HuH-7.5 (cell line): ENCODE data around the gene CNOT10.
"Not testable (repeated sequence)": the region's sequence is repeated elsewhere in the genome, so short reads cannot be mapped to it uniquely, and the experiment has no call there.

Experiments
- DNase-seq: peaks from one replicate; pipeline ENCODE4 v3.0.0; 2011; ENCODE audit warnings: low spot score

CNOT10 gene

GRCh38 chr3:32696523-32696922 is 11.5 kb downstream of the CNOT10 start:
- no peak for DNase-seq

- no peak for DNase-seq
Observed at GRCh38 chr3:32698506-32698905, 13.5 kb downstream of the CNOT10 start.

DNA sequence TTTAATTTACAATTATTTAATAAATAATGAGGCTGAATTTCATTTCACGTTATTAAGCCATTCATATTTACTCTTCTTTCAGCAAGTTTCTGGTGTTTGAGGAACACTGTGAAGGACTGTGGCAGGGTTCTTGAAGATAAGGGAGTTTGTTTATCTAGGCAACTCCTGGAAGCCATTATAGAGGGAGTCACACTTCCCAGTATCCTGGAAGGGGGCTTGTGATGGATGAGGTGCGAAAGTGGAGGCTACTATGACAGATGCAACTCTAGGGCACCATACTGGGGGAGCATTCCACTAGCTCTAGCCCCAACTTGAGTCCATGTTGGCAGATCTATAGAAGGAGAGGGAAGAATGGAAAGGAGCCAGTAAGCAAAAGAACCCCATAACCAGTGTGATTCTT is 14.4 kb downstream of the CNOT10 start:
- DNase-seq, result no peak

DNA sequence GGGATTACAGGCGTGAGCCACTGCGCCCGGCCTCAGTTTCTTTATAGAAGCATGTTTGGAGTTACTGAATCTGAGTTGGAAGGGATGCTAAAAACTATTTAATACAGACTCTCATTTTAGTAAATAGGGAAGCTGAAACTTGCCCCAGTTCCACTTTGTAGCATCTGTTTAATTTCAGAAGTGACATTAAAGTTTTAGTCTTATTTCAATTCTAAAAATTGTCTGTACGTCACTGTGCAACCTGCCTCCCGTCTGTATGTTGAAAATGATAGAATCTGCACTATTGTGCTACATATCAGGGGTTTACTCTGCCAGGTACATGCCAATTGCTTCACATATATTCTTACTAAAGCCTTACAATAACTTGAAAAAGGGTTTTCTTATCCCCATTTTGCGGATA is 15.3 kb downstream of the CNOT10 start:
- no peak for DNase-seq

GRCh38 chr3:32703491-32703972 is 18.5 kb downstream of the CNOT10 start:
- DNase-seq, result peak; percentile 56

DNA sequence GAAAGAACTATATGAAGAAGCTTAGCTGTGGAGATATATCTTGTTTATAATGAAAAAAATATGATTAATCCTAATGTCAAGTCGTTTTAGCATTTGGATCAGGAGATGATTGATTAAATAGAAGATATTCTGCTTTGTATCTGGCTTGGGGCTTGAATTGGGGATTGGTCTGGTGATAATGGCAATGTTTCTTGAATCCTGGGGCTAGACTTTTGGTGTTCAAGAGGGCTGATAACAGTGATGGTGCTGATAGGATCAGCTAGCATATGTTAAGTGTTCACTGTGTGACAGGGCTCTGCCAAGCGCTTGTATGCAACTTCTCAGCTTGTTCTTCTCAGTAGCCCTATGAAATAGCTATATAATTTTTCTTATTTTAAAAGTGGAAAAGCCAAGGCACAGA is 20.2 kb downstream of the CNOT10 start:
- DNase-seq, result no peak

GRCh38 chr3:32706348-32707025 is 21.5 kb downstream of the CNOT10 start:
- DNase-seq, result no peak

GRCh38 chr3:32707026-32707370 is 22.0 kb downstream of the CNOT10 start:
- DNase-seq, result no peak

DNA sequence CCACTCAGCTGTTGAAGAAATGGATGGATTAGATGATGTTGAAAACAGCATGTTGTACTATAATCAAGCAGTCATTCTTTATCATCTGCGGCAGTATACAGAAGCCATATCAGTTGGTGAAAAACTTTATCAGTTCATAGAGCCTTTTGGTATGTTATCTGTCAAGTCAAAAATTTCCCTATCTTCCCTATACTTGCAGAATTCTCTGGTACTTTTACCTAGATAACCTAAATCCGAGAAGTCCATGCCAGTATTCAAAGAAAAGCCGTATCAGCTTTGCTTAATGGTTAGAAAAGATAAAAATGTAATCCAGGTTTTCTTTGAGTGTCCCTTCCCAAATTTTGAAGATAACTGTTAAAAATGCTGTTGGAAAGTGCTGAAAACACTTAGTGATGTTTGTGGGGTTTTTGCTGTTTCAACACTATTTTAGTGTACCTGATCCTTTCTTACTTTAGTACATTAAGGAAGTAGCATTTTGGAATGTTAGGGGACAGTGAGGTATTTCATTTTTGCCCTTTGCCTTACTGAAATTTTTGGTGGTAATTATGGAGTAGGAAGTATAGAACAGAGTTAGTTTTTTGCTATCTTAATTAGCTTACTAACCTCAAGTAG is 23.8 kb downstream of the CNOT10 start:
- no peak for DNase-seq

- no peak for DNase-seq
Observed at GRCh38 chr3:32709346-32709745, 24.4 kb downstream of the CNOT10 start.

DNA sequence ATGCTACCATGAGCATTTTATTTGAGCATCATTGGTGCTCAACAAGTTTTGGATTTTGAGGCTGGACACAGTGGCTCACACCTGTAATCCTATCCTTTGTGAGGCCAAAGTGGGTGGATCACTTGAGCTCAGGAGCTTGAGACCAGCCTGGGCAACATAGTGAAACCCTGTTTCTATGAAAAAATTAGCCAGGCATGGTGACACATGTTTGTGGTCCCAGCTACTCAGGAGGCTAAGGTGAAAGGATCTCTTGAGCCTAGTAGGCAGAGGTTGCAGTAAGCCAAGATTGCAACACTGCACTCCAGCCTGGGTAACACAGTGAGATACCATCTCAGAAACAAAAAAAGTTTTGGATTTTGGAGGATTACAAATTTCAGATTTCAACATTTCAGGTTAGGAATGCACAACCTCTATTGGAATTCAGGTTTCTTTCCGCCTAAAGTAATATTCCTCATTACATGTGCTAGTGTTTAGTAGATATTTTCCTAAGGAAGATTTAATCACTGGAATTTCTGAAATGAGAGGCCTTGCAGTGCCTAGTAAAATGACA is 27.6 kb downstream of the CNOT10 start:
- DNase-seq, result no peak

- DNase-seq, result no peak
Observed at GRCh38 chr3:32713181-32713580, 28.2 kb downstream of the CNOT10 start.

DNA sequence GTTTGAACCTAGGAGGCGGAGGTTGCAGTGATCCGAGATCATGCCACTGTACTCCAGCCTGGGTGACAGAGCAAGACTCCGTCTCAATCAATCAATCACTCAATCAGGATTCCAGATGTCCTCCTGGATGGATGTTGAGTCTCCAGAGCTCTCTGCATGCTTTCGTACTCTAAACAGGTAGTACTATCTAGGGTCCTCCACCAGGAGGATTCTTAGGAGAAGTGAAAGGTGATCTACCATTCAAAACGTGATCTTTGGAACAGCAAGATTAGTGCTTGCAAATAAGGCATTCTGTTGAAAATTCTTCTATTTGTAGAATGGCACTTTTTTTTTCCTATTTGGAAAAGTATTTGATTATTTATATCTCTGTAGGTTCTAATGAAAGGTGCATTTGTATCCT is 34.3 kb downstream of the CNOT10 start:
- DNase-seq, result no peak

- DNase-seq, result no peak
Observed at GRCh38 chr3:32719931-32720330, 34.9 kb downstream of the CNOT10 start.

DNA sequence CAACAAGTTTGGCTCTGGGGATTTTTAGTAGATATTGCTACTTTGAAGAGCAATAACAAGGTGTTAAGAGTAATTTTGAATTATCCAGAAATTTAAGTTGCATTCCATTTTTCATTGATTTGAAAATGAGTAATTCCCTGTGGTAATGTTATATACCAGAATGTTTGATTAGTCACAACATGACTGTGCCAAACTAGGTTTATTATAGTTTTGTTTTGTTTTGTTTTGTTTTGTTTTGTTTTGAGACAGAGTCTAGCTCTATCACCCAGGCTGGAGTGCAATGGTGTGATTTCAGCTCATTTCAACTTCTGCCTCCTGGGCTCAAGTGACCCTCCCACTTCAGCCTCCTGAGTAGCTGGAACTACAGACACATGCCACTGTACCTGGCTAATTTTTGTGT is 40.7 kb downstream of the CNOT10 start:
- DNase-seq, result no peak

GRCh38 chr3:32733631-32734229 is 48.7 kb downstream of the CNOT10 start:
- peak; percentile 37 for DNase-seq

GRCh38 chr3:32734756-32735155 is 49.8 kb downstream of the CNOT10 start:
- no peak for DNase-seq

GRCh38 chr3:32743470-32743869 is 58.5 kb downstream of the CNOT10 start:
- DNase-seq, result not testable (repeated sequence)

DNA sequence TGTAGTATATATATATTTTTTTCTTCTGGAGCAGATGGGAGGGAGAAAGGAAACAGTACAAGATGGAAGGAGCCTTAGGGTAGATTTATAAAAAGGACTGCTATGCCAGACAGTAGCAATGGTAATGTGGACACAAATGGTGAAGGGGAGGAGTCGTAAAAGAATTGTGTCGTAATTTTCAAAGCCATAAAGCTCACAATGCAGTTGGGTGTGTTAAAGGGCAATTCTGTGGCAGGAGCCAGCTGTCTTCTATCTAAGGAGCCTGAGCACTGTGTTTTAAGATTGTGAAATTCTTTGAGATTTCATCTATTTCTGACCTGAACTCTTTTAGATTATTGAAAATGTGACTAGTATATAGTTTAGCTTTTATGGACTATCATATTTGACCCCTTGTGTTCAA is 58.9 kb downstream of the CNOT10 start:
- DNase-seq, result peak; percentile 64

DNA sequence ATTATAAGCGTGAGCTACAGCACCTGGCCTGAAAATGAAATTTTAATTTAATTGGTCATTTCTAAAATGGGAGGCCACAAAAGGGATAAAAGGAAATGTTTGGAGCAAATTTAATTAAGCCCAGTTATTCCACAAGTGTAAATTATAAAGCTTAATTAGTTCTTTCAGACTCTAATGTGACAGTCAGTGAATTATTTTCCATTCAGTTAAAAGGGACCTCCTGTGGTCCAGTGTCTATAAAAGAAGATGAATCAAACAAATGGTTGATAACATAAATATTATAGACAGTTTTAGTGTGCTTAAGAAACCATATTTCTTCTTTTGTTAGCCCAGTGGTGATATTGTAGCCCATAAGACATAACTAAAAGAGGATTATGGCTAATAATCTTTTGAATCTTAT is 66.4 kb downstream of the CNOT10 start:
- no peak for DNase-seq

DNA sequence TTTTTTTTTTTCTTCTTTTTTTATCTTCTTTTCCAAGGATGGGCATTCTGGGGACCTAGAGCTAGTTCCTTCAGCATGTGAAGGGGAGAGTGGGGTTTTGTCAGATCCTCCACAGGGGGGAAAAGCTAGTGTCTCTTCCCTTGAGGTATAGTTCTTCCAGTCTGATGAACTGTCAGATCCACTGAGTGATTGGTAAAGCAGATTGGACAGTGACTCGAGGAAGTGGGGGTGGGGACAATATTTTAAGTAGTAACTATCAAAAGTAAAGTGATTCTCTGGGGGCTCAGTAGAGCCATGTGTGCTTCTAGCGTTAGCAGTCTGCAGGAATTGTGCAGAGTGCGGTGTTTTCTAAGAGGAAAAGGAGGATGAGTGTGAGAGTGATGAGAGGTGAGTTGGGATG is 70.8 kb downstream of the CNOT10 start:
- no peak for DNase-seq

DNA sequence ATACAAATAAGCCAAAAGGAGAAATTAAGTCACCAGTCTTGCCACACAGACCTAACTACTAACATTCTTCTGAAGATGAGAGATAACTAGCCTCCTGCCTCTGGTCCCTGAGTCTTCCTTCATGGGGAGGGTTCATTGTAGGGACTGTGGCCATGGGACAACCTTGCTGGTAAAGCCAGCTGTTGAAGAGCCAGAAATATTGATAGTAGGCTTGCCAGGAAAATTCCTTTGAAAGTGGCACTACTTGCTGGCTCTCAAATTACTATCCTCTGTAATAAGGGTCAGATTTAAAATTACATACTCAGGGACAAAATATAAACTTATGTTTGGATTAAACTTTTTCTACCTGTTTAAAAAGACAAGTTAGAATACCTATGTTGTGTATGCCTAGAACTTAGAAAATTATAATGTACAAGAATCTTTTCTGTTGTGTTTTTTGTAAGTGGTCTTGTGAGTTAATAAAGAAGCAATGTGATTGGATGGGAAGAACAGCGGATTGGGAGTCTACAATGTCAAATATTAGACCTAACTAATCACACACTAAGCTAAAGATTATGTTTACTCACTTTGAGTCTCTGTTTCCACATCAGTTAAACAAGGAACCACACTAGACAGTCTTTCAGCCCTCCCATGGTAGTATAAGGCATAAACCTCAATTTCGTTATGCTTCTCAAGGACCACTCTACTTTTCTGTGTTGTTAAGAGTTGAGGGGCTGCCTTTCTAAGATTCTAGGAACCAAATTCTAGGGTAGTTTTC is 72.8 kb downstream of the CNOT10 start:
- DNase-seq, result peak; percentile 32

DNA sequence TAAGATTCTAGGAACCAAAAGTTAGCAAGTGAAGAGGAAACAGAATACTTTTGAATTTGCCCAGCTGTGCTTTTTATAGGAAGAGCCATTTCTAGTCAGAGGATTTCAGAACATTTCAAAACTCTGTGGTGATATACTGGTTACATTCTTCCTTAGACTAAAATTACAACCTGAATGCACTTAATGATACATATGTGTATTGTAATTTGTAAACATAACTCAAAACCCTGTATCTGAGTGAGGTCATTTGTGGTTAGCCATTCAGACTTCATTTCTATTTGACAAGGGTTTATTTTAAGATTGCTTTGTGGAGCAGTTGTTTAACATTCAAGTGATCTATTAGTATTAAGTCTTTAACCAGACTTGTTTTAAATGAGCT is 73.4 kb downstream of the CNOT10 start:
- no peak for DNase-seq
